WTC11 (cell line): ENCODE results near the gene RS1. TPM values are rescaled to one million over a fixed set of nuclear protein-coding genes. Genes with fewer than 3 reads are reported as not detected.

Source experiments
- ATAC-seq: fragments of 200-7000 bp; cut with Tn5 transposase; 2 replicates; pipeline ENCODE4 v1.10.0; 2021; ENCODE audit warnings: mild to moderate bottlenecking, moderate library complexity
- CTCF ChIA-PET: fragments of 300-600 bp; sonication (Branson Sonifier 250); formaldehyde crosslinking; loops from one replicate; lab custom pipeline; 2021; ENCODE audit warnings: antibody characterized with exemption; lab: Charles Lee
- POLR2A ChIA-PET: fragments of 350-600 bp; sonication (Branson Sonifier 250); formaldehyde crosslinking; loops from one replicate; lab custom pipeline; 2021; ENCODE audit warnings: antibody characterized with exemption; lab: Charles Lee
- DNase-seq: peaks from one replicate; pipeline ENCODE4 v3.0.0; 2021; ENCODE audit warnings: low spot score
- H3K27ac Mint-ChIP-seq: 2 replicates; pipeline ENCODE4 v1.8.0; 2021; ENCODE audit warnings: mixed read lengths
- H3K27me3 Mint-ChIP-seq: 2 replicates; pipeline ENCODE4 v1.8.0; 2021; ENCODE audit warnings: low read depth, mild to moderate bottlenecking, moderate library complexity, mixed read lengths
- H3K36me3 Mint-ChIP-seq: 2 replicates; pipeline ENCODE4 v1.8.0; 2021; ENCODE audit warnings: mixed read lengths
- H3K4me1 Mint-ChIP-seq: 2 replicates; pipeline ENCODE4 v1.8.0; 2022; ENCODE audit warnings: mixed read lengths
- H3K4me3 Mint-ChIP-seq: 2 replicates; pipeline ENCODE4 v1.8.0; 2021; ENCODE audit warnings: mild to moderate bottlenecking, moderate library complexity, mixed read lengths
- H3K9me3 Mint-ChIP-seq: 2 replicates; pipeline ENCODE4 v1.8.0; 2021; ENCODE audit warnings: mixed read lengths
- ELF4 ChIP-seq: sonication (generic); formaldehyde crosslinking; IDR thresholded peaks from 2 replicates; pipeline ENCODE4 v1.8.1; 2022; ENCODE audit warnings: low read depth, mild to moderate bottlenecking, moderate library complexity, missing genetic modification reagents
- FOXP1 ChIP-seq: sonication (generic); formaldehyde crosslinking; IDR thresholded peaks from 2 replicates; pipeline ENCODE4 v1.8.0; 2022; ENCODE audit warnings: missing genetic modification reagents, mild to moderate bottlenecking, moderate library complexity, borderline replicate concordance
- GRHL2 ChIP-seq: fragments of 250-450 bp; sonication (Bioruptor Pico); IDR thresholded peaks from 2 replicates; pipeline ENCODE4 v1.8.0; 2022; ENCODE audit warnings: mild to moderate bottlenecking, moderate library complexity; ENCODE audit not compliant: insufficient replicate concordance, severe bottlenecking
- MYBL2 ChIP-seq: sonication (generic); formaldehyde crosslinking; IDR thresholded peaks from 2 replicates; pipeline ENCODE4 v1.8.1; 2023; ENCODE audit warnings: mild to moderate bottlenecking, moderate library complexity, missing genetic modification reagents
- NFE2L1 ChIP-seq: sonication (generic); formaldehyde crosslinking; IDR thresholded peaks from 2 replicates; pipeline ENCODE4 v1.8.1; 2023; ENCODE audit warnings: missing genetic modification reagents
- NR1H2 ChIP-seq: sonication (generic); formaldehyde crosslinking; IDR thresholded peaks from 2 replicates; pipeline ENCODE4 v1.9.0; 2021; ENCODE audit warnings: mild to moderate bottlenecking, moderate library complexity, missing genetic modification reagents
- SMAD4 ChIP-seq: sonication (generic); formaldehyde crosslinking; IDR thresholded peaks from 2 replicates; pipeline ENCODE4 v1.8.0; 2022; ENCODE audit warnings: mild to moderate bottlenecking, missing genetic modification reagents
- SP1 ChIP-seq: sonication (generic); formaldehyde crosslinking; conservative IDR thresholded peaks from 2 replicates; pipeline ENCODE4 v1.8.1; 2022; ENCODE audit warnings: missing genetic modification reagents
- TP53 ChIP-seq: sonication (generic); formaldehyde crosslinking; IDR thresholded peaks from 2 replicates; pipeline ENCODE4 v1.8.1; 2023; ENCODE audit warnings: mild to moderate bottlenecking, missing genetic modification reagents
- ZBTB21 ChIP-seq: sonication (generic); formaldehyde crosslinking; IDR thresholded peaks from 2 replicates; pipeline ENCODE4 v1.8.1; 2023; ENCODE audit warnings: mild to moderate bottlenecking, missing genetic modification reagents, borderline replicate concordance
- ZNF138 ChIP-seq: sonication (generic); formaldehyde crosslinking; conservative IDR thresholded peaks from 2 replicates; pipeline ENCODE4 v1.8.1; 2022; ENCODE audit warnings: mild to moderate bottlenecking, moderate library complexity, missing genetic modification reagents
- ZNF232 ChIP-seq: sonication (generic); formaldehyde crosslinking; IDR thresholded peaks from 2 replicates; pipeline ENCODE4 v1.8.0; 2022; ENCODE audit warnings: mild to moderate bottlenecking, missing genetic modification reagents
- ZNF317 ChIP-seq: sonication (generic); formaldehyde crosslinking; IDR thresholded peaks from 2 replicates; pipeline ENCODE4 v1.8.1; 2023; ENCODE audit warnings: low read depth, mild to moderate bottlenecking, moderate library complexity, missing genetic modification reagents, borderline replicate concordance
- ZNF416 ChIP-seq: fragments of 250-450 bp; sonication (Bioruptor Pico); IDR thresholded peaks from 2 replicates; pipeline ENCODE4 v1.9.0; 2021; ENCODE audit warnings: mild to moderate bottlenecking, inconsistent platforms
- ZNF671 ChIP-seq: fragments of 250-450 bp; sonication (Bioruptor Pico); IDR thresholded peaks from 2 replicates; pipeline ENCODE4 v1.8.0; 2021; ENCODE audit warnings: mild to moderate bottlenecking
- total RNA-seq: library from RNA; stranded (reverse); gene quantifications from 3 replicates; pipeline ENCODE4 v1.2.3, GENCODE V29; 2021
- TF ChIP-seq, protein P1 (sequence below): sonication (generic); formaldehyde crosslinking; IDR thresholded peaks from 2 replicates; pipeline ENCODE4 v1.8.0; 2022; ENCODE audit warnings: mild to moderate bottlenecking, missing genetic modification reagents
- TF ChIP-seq, protein P2 (sequence below): sonication (generic); formaldehyde crosslinking; IDR thresholded peaks from 2 replicates; pipeline ENCODE4 v1.8.1; 2022; ENCODE audit warnings: mild to moderate bottlenecking, moderate library complexity, missing genetic modification reagents
- TF ChIP-seq, protein P3 (sequence below): fragments of 250-450 bp; sonication (Bioruptor Pico); IDR thresholded peaks from 2 replicates; pipeline ENCODE4 v1.9.0; 2021; ENCODE audit warnings: moderate library complexity, mild to moderate bottlenecking, inconsistent platforms, borderline replicate concordance
- TF ChIP-seq, protein P4 (sequence below): sonication (generic); formaldehyde crosslinking; IDR thresholded peaks from 2 replicates; pipeline ENCODE4 v1.8.1; 2023; ENCODE audit warnings: mild to moderate bottlenecking, missing genetic modification reagents, moderate library complexity
- TF ChIP-seq, protein P5 (sequence below): sonication (generic); formaldehyde crosslinking; IDR thresholded peaks from 2 replicates; pipeline ENCODE4 v1.8.0; 2022; ENCODE audit warnings: mild to moderate bottlenecking, missing genetic modification reagents
- TF ChIP-seq, protein P6 (sequence below): fragments of 250-450 bp; sonication (Bioruptor Pico); IDR thresholded peaks from 2 replicates; pipeline ENCODE4 v1.9.0; 2021; ENCODE audit warnings: mild to moderate bottlenecking
- TF ChIP-seq, protein P7 (sequence below): sonication (generic); formaldehyde crosslinking; IDR thresholded peaks from 2 replicates; pipeline ENCODE4 v1.8.0; 2023; ENCODE audit warnings: missing genetic modification reagents

The RS1 gene
- total RNA-seq, 1 experiment from 2014 or later = not detected

DNA sequence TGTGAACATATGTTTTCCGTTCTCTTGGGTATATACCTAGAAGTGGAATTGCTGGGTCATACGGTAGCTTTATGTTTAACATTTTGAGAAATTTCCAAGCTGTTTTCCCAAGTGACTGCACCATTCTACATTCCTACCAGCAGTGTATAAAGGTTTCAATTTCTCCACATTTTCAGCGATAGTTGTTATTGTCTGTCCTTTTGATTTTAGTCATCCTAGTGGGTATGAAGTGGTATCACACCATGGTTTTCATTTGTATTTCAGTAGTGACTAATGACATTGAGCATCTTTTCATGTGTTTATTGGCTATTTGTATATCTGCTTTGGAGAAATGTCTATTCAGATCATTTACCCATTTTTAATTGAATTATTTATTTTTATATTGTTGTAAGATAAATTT is 37.9 kb upstream of the RS1 start:
- H3K27me3 Mint-ChIP-seq = no peaks in the 10 kb centered on the region; the same call in 1 of the 2 replicates
- CTCF ChIA-PET = no interaction called here
- DNase-seq (no peak), ATAC-seq (no peak)
- H3K36me3 Mint-ChIP-seq = no peaks in the 10 kb centered on the region
- TF ChIP-seq, protein P1, sequence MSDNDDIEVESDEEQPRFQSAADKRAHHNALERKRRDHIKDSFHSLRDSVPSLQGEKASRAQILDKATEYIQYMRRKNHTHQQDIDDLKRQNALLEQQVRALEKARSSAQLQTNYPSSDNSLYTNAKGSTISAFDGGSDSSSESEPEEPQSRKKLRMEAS = no peak
- no peak for TF ChIP-seq ZNF416
- TF ChIP-seq FOXP1 (CRISPR knock-in tag) = no peak
- no peak for TF ChIP-seq ZNF232 (CRISPR knock-in tag)
- no peak for TF ChIP-seq NR1H2 (CRISPR knock-in tag)
- TF ChIP-seq, protein P2, sequence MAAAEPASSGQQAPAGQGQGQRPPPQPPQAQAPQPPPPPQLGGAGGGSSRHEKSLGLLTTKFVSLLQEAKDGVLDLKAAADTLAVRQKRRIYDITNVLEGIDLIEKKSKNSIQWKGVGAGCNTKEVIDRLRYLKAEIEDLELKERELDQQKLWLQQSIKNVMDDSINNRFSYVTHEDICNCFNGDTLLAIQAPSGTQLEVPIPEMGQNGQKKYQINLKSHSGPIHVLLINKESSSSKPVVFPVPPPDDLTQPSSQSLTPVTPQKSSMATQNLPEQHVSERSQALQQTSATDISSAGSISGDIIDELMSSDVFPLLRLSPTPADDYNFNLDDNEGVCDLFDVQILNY (CRISPR knock-in tag) = no peak
- no peak for TF ChIP-seq TP53 (CRISPR knock-in tag)
- TF ChIP-seq SP1 = no peak
- TF ChIP-seq, protein P3, sequence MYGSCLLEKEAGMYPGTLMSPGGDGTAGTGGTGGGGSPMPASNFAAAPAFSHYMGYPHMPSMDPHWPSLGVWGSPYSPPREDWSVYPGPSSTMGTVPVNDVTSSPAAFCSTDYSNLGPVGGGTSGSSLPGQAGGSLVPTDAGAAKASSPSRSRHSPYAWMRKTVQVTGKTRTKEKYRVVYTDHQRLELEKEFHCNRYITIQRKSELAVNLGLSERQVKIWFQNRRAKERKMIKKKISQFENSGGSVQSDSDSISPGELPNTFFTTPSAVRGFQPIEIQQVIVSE (CRISPR knock-in tag) = no peak
- TF ChIP-seq NFE2L1 (CRISPR knock-in tag) = no peak
- no peak for TF ChIP-seq ZBTB21 (CRISPR knock-in tag)
- TF ChIP-seq, protein P4, sequence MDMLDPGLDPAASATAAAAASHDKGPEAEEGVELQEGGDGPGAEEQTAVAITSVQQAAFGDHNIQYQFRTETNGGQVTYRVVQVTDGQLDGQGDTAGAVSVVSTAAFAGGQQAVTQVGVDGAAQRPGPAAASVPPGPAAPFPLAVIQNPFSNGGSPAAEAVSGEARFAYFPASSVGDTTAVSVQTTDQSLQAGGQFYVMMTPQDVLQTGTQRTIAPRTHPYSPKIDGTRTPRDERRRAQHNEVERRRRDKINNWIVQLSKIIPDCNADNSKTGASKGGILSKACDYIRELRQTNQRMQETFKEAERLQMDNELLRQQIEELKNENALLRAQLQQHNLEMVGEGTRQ (CRISPR knock-in tag) = no peak
- TF ChIP-seq, protein P5, sequence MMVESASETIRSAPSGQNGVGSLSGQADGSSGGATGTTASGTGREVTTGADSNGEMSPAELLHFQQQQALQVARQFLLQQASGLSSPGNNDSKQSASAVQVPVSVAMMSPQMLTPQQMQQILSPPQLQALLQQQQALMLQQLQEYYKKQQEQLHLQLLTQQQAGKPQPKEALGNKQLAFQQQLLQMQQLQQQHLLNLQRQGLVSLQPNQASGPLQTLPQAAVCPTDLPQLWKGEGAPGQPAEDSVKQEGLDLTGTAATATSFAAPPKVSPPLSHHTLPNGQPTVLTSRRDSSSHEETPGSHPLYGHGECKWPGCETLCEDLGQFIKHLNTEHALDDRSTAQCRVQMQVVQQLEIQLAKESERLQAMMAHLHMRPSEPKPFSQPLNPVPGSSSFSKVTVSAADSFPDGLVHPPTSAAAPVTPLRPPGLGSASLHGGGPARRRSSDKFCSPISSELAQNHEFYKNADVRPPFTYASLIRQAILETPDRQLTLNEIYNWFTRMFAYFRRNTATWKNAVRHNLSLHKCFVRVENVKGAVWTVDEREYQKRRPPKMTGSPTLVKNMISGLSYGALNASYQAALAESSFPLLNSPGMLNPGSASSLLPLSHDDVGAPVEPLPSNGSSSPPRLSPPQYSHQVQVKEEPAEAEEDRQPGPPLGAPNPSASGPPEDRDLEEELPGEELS (CRISPR knock-in tag) = no peak
- no peak for TF ChIP-seq SMAD4
- TF ChIP-seq ZNF671 (CRISPR knock-in tag) = no peak
- no peak for TF ChIP-seq ZNF138
- TF ChIP-seq ELF4 (CRISPR knock-in tag) = no peak
- TF ChIP-seq GRHL2 = no peak
- TF ChIP-seq, protein P6, sequence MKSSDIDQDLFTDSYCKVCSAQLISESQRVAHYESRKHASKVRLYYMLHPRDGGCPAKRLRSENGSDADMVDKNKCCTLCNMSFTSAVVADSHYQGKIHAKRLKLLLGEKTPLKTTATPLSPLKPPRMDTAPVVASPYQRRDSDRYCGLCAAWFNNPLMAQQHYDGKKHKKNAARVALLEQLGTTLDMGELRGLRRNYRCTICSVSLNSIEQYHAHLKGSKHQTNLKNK (CRISPR knock-in tag) = no peak
- no peak for TF ChIP-seq ZNF317 (CRISPR knock-in tag)
- H3K27ac Mint-ChIP-seq = no peak overlapping the region
- no peaks in the 10 kb centered on the region for H3K4me1 Mint-ChIP-seq
- H3K9me3 Mint-ChIP-seq = no peaks in the 10 kb centered on the region
- POLR2A ChIA-PET = no interaction called here
- H3K4me3 Mint-ChIP-seq = no peak overlapping the region

DNA sequence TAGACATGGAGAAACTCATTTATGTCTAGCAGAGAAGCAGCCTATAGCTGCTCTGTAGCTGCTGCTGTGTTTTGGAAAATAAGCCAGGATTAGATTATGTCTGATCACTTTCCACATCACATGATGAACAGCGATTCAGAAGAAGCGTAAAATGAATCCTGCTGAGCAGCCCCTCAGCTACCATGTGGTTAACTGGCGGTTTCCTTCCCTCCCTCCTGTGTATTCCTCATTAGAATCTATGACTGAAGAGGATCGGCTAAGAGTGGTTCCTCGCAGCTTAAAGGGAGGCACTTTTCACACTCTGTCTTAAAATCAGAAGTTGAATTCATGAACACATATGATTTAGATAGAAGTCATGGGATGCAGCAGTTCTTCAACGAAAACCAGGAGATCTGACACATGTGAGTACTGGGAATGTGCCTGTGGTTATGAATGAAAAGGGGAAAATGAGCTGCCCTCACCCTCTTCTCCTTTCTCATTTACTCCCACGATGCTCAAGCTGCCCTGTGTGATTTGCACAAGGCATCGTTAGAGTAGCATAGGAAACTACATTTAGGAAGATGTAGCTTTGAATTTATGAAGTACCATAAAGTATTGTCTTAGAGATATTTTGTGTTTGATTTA is 35.6 kb upstream of the RS1 start, which contains the start of gene PPEF1:
Gene PPEF1, plus strand, starts transcription at position 220 of the 624 bp plus-strand sequence. Its CDS starts 136 bp downstream, at position 356.
- DNase-seq = no peak
- no peak within 1 kb of the TSS for H3K4me3 Mint-ChIP-seq
- ChIA-PET POLR2A (no interaction called here), CTCF (interaction anchor here (1.5 kb wide), 1 partner anchor 179 kb away, joined by 4 read pairs; no protein-coding TSS in a partner anchor)
- no peaks in the 10 kb centered on the region for H3K9me3 Mint-ChIP-seq
- no peaks in the 10 kb centered on the region for H3K36me3 Mint-ChIP-seq
- no peak for ATAC-seq
- no peaks in the 10 kb centered on the region; the same call in 1 of the 2 replicates for H3K27me3 Mint-ChIP-seq
- H3K4me1 Mint-ChIP-seq = peaks cover 5% of the 10 kb centered on the region
- TF ChIP-seq MYBL2 (CRISPR knock-in tag) (no peak), SMAD4 (no peak)
- TF ChIP-seq, protein P7, sequence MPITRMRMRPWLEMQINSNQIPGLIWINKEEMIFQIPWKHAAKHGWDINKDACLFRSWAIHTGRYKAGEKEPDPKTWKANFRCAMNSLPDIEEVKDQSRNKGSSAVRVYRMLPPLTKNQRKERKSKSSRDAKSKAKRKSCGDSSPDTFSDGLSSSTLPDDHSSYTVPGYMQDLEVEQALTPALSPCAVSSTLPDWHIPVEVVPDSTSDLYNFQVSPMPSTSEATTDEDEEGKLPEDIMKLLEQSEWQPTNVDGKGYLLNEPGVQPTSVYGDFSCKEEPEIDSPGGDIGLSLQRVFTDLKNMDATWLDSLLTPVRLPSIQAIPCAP (CRISPR knock-in tag) = no peak
- H3K27ac Mint-ChIP-seq = no peak within 1 kb of the TSS
